B cell (primary cell): ENCODE measurements around the gene PRDM13. TPM values are rescaled to one million over a fixed set of nuclear protein-coding genes. Genes with fewer than 3 reads are reported as not detected.

ENCODE experiments used
- ATAC-seq: fragments of 200-7000 bp; cut with Tn5 transposase; one replicate; pipeline ENCODE4 v1.10.0; 2021; ENCODE audit warnings: low read depth, mild to moderate bottlenecking, moderate number of reproducible peaks, moderate library complexity
- CTCF ChIA-PET: fragments of 350-600 bp; sonication (Branson Sonifier 250); formaldehyde crosslinking; loops from one replicate; lab custom pipeline; 2021; ENCODE audit warnings: antibody characterized with exemption, inconsistent platforms; lab: Charles Lee
- POLR2A ChIA-PET: fragments of 350-600 bp; sonication (Branson Sonifier 250); formaldehyde crosslinking; loops from one replicate; lab custom pipeline; 2021; ENCODE audit warnings: antibody characterized with exemption; lab: Charles Lee
- DNase-seq: peaks from one replicate; pipeline ENCODE4 v3.0.0; 2013
- H2AFZ ChIP-seq: 2 replicates; pipeline ENCODE4 v1.6.1; 2012; ENCODE audit warnings: mild to moderate bottlenecking, low read depth, low read length; ENCODE audit not compliant: insufficient read depth, poor library complexity, severe bottlenecking
- H3K27ac ChIP-seq, 2 donors: 1 replicate in 1 of 2; 2 replicates in 1 of 2; pipeline ENCODE4 v1.5.1; 2012 to 2013; ENCODE audit warnings: low read length in 2 of 2, mild to moderate bottlenecking in 2 of 2, moderate library complexity in 1 of 2
- H3K27me3 ChIP-seq, 4 experiments: fragments of 200-600 bp in 1 of 4; sonication (generic) in 1 of 4; replicated peaks in 1 of 4; 1 replicate in 2 of 4; 2 replicates in 2 of 4; pipeline versions ENCODE4 v1.6.1 to v1.7.0; 2013 to 2016; ENCODE audit warnings: low read length in 3 of 4, mild to moderate bottlenecking in 2 of 4, mixed read lengths in 1 of 4, moderate library complexity in 1 of 4; ENCODE audit not compliant: insufficient read depth in 4 of 4, control insufficient read depth in 3 of 4; ENCODE audit errors: control extremely low read depth in 1 of 4
- H3K36me3 ChIP-seq, 2 experiments: replicated peaks in 1 of 2; 1 replicate in 1 of 2; 2 replicates in 1 of 2; pipeline versions ENCODE4 v1.6.1 to v1.7.1; 2013; ENCODE audit warnings: low read length in 1 of 2; ENCODE audit not compliant: insufficient read depth in 2 of 2, control insufficient read depth in 1 of 2; ENCODE audit errors: control extremely low read depth in 1 of 2, extremely low read depth in 1 of 2
- H3K4me1 ChIP-seq, 2 donors: fragments of 200-600 bp in 1 of 2; sonication (generic) in 1 of 2; 1 replicate in 1 of 2; 2 replicates in 1 of 2; pipeline versions ENCODE4 v1.5.1 to v1.6.1; 2013 to 2017; ENCODE audit warnings: low read length in 2 of 2; ENCODE audit not compliant: control insufficient read depth in 2 of 2, insufficient read depth in 2 of 2
- H3K4me2 ChIP-seq: replicated peaks from 2 replicates; pipeline ENCODE3; 2012; ENCODE audit warnings: mild to moderate bottlenecking, low read depth, low read length; ENCODE audit not compliant: poor library complexity, severe bottlenecking
- H3K4me3 ChIP-seq, 5 experiments: fragments of 200-600 bp in 1 of 5; sonication (generic) in 1 of 5; 1 replicate in 3 of 5; 2 replicates in 2 of 5; pipeline versions ENCODE4 v1.5.1 to v1.7.0; 2011 to 2016; ENCODE audit warnings: low read length in 4 of 5, mild to moderate bottlenecking in 4 of 5, low read depth in 2 of 5, control low read depth in 1 of 5, moderate library complexity in 1 of 5; ENCODE audit not compliant: insufficient read depth in 1 of 5; ENCODE audit errors: control extremely low read depth in 1 of 5, extremely low read depth in 1 of 5
- H3K79me2 ChIP-seq: fragments of 200-600 bp; sonication (generic); one replicate; pipeline ENCODE4 v1.6.0; 2016; ENCODE audit warnings: low read length; ENCODE audit not compliant: control insufficient read depth, insufficient read depth
- H3K9ac ChIP-seq: fragments of 200-600 bp; sonication (generic); 2 replicates; pipeline ENCODE4 v1.6.1; 2017; ENCODE audit warnings: mild to moderate bottlenecking, low read length, moderate library complexity
- H3K9me3 ChIP-seq, 3 donors: one replicate each; pipeline versions ENCODE4 v1.6.1 to v1.7.1; 2013; ENCODE audit warnings: low read length in 2 of 3; ENCODE audit not compliant: control insufficient read depth in 2 of 3, insufficient read depth in 1 of 3; ENCODE audit errors: control extremely low read depth in 1 of 3
- H4K20me1 ChIP-seq: 2 replicates; pipeline ENCODE4 v1.6.0; 2012; ENCODE audit warnings: mild to moderate bottlenecking, low read length; ENCODE audit not compliant: insufficient read depth, control insufficient read depth, poor library complexity, severe bottlenecking
- H3K27ac Mint-ChIP-seq: one replicate; pipeline ENCODE4 v1.8.0; 2021; ENCODE audit warnings: mixed read lengths
- H3K27me3 Mint-ChIP-seq: one replicate; pipeline ENCODE4 v1.8.0; 2021; ENCODE audit warnings: mixed read lengths
- H3K4me1 Mint-ChIP-seq: one replicate; pipeline ENCODE4 v1.8.0; 2021; ENCODE audit warnings: mixed read lengths
- H3K4me3 Mint-ChIP-seq: one replicate; pipeline ENCODE4 v1.8.0; 2021; ENCODE audit warnings: mixed read lengths
- H3K9me3 Mint-ChIP-seq: one replicate; pipeline ENCODE4 v1.8.0; 2022; ENCODE audit warnings: mixed read lengths; ENCODE audit not compliant: insufficient read depth
- CTCF ChIP-seq: fragments of 200-600 bp; IDR thresholded peaks from one replicate; pipeline ENCODE4 v1.8.0; 2022; ENCODE audit warnings: antibody characterized with exemption, mild to moderate bottlenecking
- EZH2 ChIP-seq: IDR thresholded peaks from 2 replicates; pipeline ENCODE4 v1.6.1; 2012; ENCODE audit warnings: borderline replicate concordance, low read depth, mild to moderate bottlenecking, moderate library complexity, low read length; ENCODE audit not compliant: insufficient read depth, poor library complexity, severe bottlenecking
- WGBS: methylation state at CpG from one replicate; pipeline ENCODE4 v1.1.5; 2013; ENCODE audit warnings: missing lambda C conversion rate; ENCODE audit not compliant: insufficient coverage; 5-methylcytosine and 5-hydroxymethylcytosine counted together
- intact Hi-C: fragments of 100-400 bp; cut with micrococcal nuclease; formaldehyde crosslinking; loops from one replicate; pipeline ENCODE4 v1.10.0; 2022
- polyA plus RNA-seq: library from polyadenylated mRNA; depleted of rRNA; stranded (reverse); fragments of >200 nt; gene quantifications from 2 replicates; pipeline ENCODE4 v1.2.3, GENCODE V29; 2012
- total RNA-seq, 2 donors: library from RNA; stranded (reverse); fragments of 120-200 nt in 1 of 2; gene quantifications; 1 replicate in 1 of 2; 2 replicates in 1 of 2; pipeline versions ENCODE4 v1.2.3 to v1.2.4, GENCODE V29; 2013 to 2022

The PRDM13 gene
- total and polyA plus RNA-seq, 2 donors (not counting 1 experiment from before 2014, with no cell fraction given), result not detected

GRCh38 chr6:99604166-99605073 is 2.2 kb upstream of the PRDM13 start:
- Histone ChIP-seq H3K27me3 (peaks cover 0 to 90% (median 86%) of the 10 kb centered on the region in 4 experiments), H3K9me3 (peaks cover 0 to 64% (median 4%) of the 10 kb centered on the region in 3 donors), H3K4me3 (peak overlapping the region in 4 of 5 experiments; percentile 30 to 56 (median 48)), H3K79me2 (no peaks in the 10 kb centered on the region), H3K4me1 (peaks cover 32 to 61% of the 10 kb centered on the region in 2 donors), H3K4me2 (peak overlapping the region; percentile 85), H2AFZ (no peak overlapping the region), H3K9ac (peak overlapping the region; percentile 62), H4K20me1 (no peaks in the 10 kb centered on the region), H3K36me3 (no peaks in the 10 kb centered on the region), H3K27ac (no peak overlapping the region)
- intact Hi-C loops, result loop anchor here (5.0 kb wide), 2 partner anchors 762 to 863 kb away; no protein-coding TSS in a partner anchor
- Mint-ChIP-seq H3K27me3 (peaks cover 77% of the 10 kb centered on the region), H3K9me3 (no peaks in the 10 kb centered on the region), H3K4me1 (peaks cover 33% of the 10 kb centered on the region), H3K4me3 (peak overlapping the region; percentile 70), H3K27ac (no peak overlapping the region)
- CTCF ChIA-PET, result interaction anchor here (0.9 to 1.1 kb wide), 3 partner anchors 14 to 58 kb away, joined by 3 to 4 read pairs (median 3); no protein-coding TSS in a partner anchor
- 25% methylated on average over 18 of the region's 31 CpGs for WGBS
- ATAC-seq (no peak), DNase-seq (peak; percentile 38)
- TF ChIP-seq EZH2 (peak; percentile 72), CTCF (no peak)
- POLR2A ChIA-PET, result no interaction called here
